IMR-90 (cell line): ENCODE measurements around the gene JAKMIP3. TPM values are rescaled to one million over a fixed set of nuclear protein-coding genes. Genes with fewer than 3 reads are reported as not detected.

ENCODE experiments used
- ATAC-seq: fragments of 200-7000 bp; cut with Tn5 transposase; 2 replicates; pipeline ENCODE4 v1.9.1; 2020; ENCODE audit warnings: low read depth, mild to moderate bottlenecking, moderate library complexity
- BruUV-seq: library from RNA; stranded (reverse); fragments of 400-500 nt; replicated peaks from 2 replicates; lab custom pipeline; 2021; lab: Mats Ljungman, UMichigan
- CTCF ChIA-PET: fragments of 300-600 bp; formaldehyde crosslinking; extraction: SDS; loops from one replicate; lab custom pipeline; 2021; ENCODE audit warnings: antibody characterized with exemption; lab: Yijun Ruan, JAX
- POLR2A ChIA-PET: fragments of 300-600 bp; sonication (Branson Sonifier 250); formaldehyde crosslinking; loops from one replicate; lab custom pipeline; 2022; ENCODE audit warnings: antibody characterized with exemption; ENCODE audit not compliant: unreplicated experiment; lab: Charles Lee
- DNase-seq: peaks from one replicate; pipeline ENCODE4 v3.0.0; 2013
- H2AFZ ChIP-seq: replicated peaks from 2 replicates; pipeline ENCODE3; 2013; ENCODE audit warnings: low read length, mild to moderate bottlenecking; ENCODE audit not compliant: poor library complexity
- H2AK5ac ChIP-seq: 2 replicates; pipeline ENCODE4 v1.6.1; 2013; ENCODE audit warnings: low read depth, low read length, inconsistent platforms
- H2AK9ac ChIP-seq: replicated peaks from 2 replicates; pipeline ENCODE3; 2013; ENCODE audit warnings: mild to moderate bottlenecking, low read depth, low read length, moderate library complexity; ENCODE audit not compliant: poor library complexity
- H2BK120ac ChIP-seq: 2 replicates; pipeline ENCODE4 v1.6.1; 2013; ENCODE audit warnings: low read depth, low read length, inconsistent platforms
- H2BK15ac ChIP-seq: 3 replicates; pipeline ENCODE4 v1.6.1; 2013; ENCODE audit warnings: low read depth, low read length, inconsistent platforms
- H2BK20ac ChIP-seq: 2 replicates; pipeline ENCODE4 v1.6.1; 2013; ENCODE audit warnings: low read depth, mild to moderate bottlenecking, inconsistent platforms, low read length, moderate library complexity
- H2BK5ac ChIP-seq: 2 replicates; pipeline ENCODE4 v1.6.1; 2013; ENCODE audit warnings: mild to moderate bottlenecking, low read depth, low read length, inconsistent platforms; ENCODE audit not compliant: poor library complexity, severe bottlenecking
- H3K14ac ChIP-seq: replicated peaks from 2 replicates; pipeline ENCODE4 v1.6.1; 2013; ENCODE audit warnings: low read depth, low read length, inconsistent platforms
- H3K18ac ChIP-seq: 2 replicates; pipeline ENCODE4 v1.6.1; 2013; ENCODE audit warnings: low read depth, low read length, control low read depth
- H3K23ac ChIP-seq: 2 replicates; pipeline ENCODE4 v1.6.1; 2013; ENCODE audit warnings: low read depth, low read length, inconsistent platforms
- H3K27ac ChIP-seq: 2 replicates; pipeline ENCODE4 v1.5.1; 2013; ENCODE audit warnings: mild to moderate bottlenecking, control low read depth, low read length; ENCODE audit not compliant: insufficient read depth
- H3K27me3 ChIP-seq: 2 replicates; pipeline ENCODE4 v1.6.1; 2013; ENCODE audit warnings: low read length; ENCODE audit not compliant: control insufficient read depth, insufficient read depth
- H3K36me3 ChIP-seq: 2 replicates; pipeline ENCODE4 v1.6.1; 2013; ENCODE audit warnings: low read length, mixed read lengths; ENCODE audit not compliant: control insufficient read depth, insufficient read depth
- H3K4ac ChIP-seq: 2 replicates; pipeline ENCODE4 v1.6.1; 2013; ENCODE audit warnings: low read depth, low read length, inconsistent platforms
- H3K4me1 ChIP-seq: 2 replicates; pipeline ENCODE4 v1.6.1; 2013; ENCODE audit warnings: low read length, mixed read lengths; ENCODE audit not compliant: control insufficient read depth, insufficient read depth
- H3K4me2 ChIP-seq: 2 replicates; pipeline ENCODE4 v1.6.1; 2013; ENCODE audit warnings: low read depth, mild to moderate bottlenecking, control low read depth, low read length, moderate library complexity
- H3K4me3 ChIP-seq: 2 replicates; pipeline ENCODE4 v1.5.1; 2013; ENCODE audit warnings: low read depth, mild to moderate bottlenecking, control low read depth, low read length, moderate library complexity; ENCODE audit not compliant: insufficient read depth
- H3K56ac ChIP-seq: 2 replicates; pipeline ENCODE4 v1.6.1; 2013; ENCODE audit warnings: low read length, inconsistent platforms; ENCODE audit not compliant: insufficient read depth; ENCODE audit errors: extremely low read depth
- H3K79me1 ChIP-seq, 2 experiments: 2 replicates each; pipeline ENCODE4 v1.6.1; 2013; ENCODE audit warnings: low read length in 2 of 2, inconsistent platforms in 1 of 2, low read depth in 1 of 2
- H3K9ac ChIP-seq: 2 replicates; pipeline ENCODE4 v1.6.1; 2013; ENCODE audit warnings: low read depth, low read length, control low read depth
- H3K9me1 ChIP-seq: 2 replicates; pipeline ENCODE4 v1.6.1; 2013; ENCODE audit warnings: low read length, inconsistent platforms; ENCODE audit not compliant: insufficient read depth
- H3K9me3 ChIP-seq: 2 replicates; pipeline ENCODE4 v1.6.1; 2013; ENCODE audit warnings: low read length; ENCODE audit not compliant: control insufficient read depth, insufficient read depth
- H4K20me1 ChIP-seq: 2 replicates; pipeline ENCODE4 v1.6.1; 2013; ENCODE audit warnings: low read length, inconsistent platforms; ENCODE audit not compliant: insufficient read depth
- H4K5ac ChIP-seq: 2 replicates; pipeline ENCODE4 v1.6.1; 2013; ENCODE audit warnings: mild to moderate bottlenecking, low read depth, low read length, control low read depth
- H4K8ac ChIP-seq, 2 experiments: 2 replicates each; pipeline ENCODE4 v1.6.1; 2013; ENCODE audit warnings: low read depth in 2 of 2, low read length in 2 of 2, control low read depth in 1 of 2, inconsistent platforms in 1 of 2
- H4K91ac ChIP-seq: 2 replicates; pipeline ENCODE4 v1.6.1; 2013; ENCODE audit warnings: low read depth, low read length, inconsistent platforms; ENCODE audit not compliant: insufficient read depth
- CHD1 ChIP-seq: IDR thresholded peaks from 2 replicates; pipeline ENCODE4 v1.6.1; 2012; ENCODE audit warnings: low read depth, low read length, improper control_type of control experiment
- FOS ChIP-seq: fragments of 150-350 bp; IDR thresholded peaks from 2 replicates; pipeline ENCODE4 v1.6.1; 2016; ENCODE audit warnings: low read depth, low read length
- MAFK ChIP-seq: IDR thresholded peaks from 2 replicates; pipeline ENCODE4 v1.6.1; 2012; ENCODE audit warnings: low read depth, low read length, improper control_type of control experiment
- MXI1 ChIP-seq: IDR thresholded peaks from 2 replicates; pipeline ENCODE4 v1.6.1; 2012; ENCODE audit warnings: low read depth, mild to moderate bottlenecking, low read length, moderate library complexity, borderline replicate concordance
- POLR2A ChIP-seq: IDR thresholded peaks from 2 replicates; pipeline ENCODE4 v1.6.1; 2012; ENCODE audit warnings: mild to moderate bottlenecking, low read depth, low read length
- RCOR1 ChIP-seq: IDR thresholded peaks from 2 replicates; pipeline ENCODE4 v1.6.1; 2012; ENCODE audit warnings: mild to moderate bottlenecking, low read length, improper control_type of control experiment; ENCODE audit not compliant: insufficient replicate concordance
- SMC3 ChIP-seq: fragments of 150-350 bp; IDR thresholded peaks from 2 replicates; pipeline ENCODE4 v1.6.1; 2016; ENCODE audit warnings: low read depth, mild to moderate bottlenecking, antibody characterized with exemption, low read length, moderate library complexity
- WGBS, 2 experiments: methylation state at CpG; one replicate each; pipeline versions ENCODE4 v1.1.5 to v1.1.7; 2013; ENCODE audit warnings: missing lambda C conversion rate in 2 of 2; ENCODE audit not compliant: insufficient read length in 1 of 2; ENCODE audit errors: extremely low coverage in 2 of 2; 5-methylcytosine and 5-hydroxymethylcytosine counted together
- dilution Hi-C: fragments of 300-500 bp; cut with HindIII; formaldehyde crosslinking; loops from one replicate; pipeline ENCODE4 v1.14.3; 2018; ENCODE audit warnings: low sequenced_read_pairs; ENCODE audit not compliant: unreplicated experiment
- in situ Hi-C: fragments of 300-500 bp; cut with MboI; formaldehyde crosslinking; loops from 3 replicates; pipeline ENCODE4 v1.14.3; 2019; ENCODE audit warnings: low sequenced_read_pairs, inconsistent platforms, mixed read lengths
- intact Hi-C: fragments of 100-400 bp; cut with micrococcal nuclease; formaldehyde crosslinking; loops from 2 replicates; pipeline ENCODE4 v1.10.0; 2022
- polyA plus RNA-seq, 3 experiments: library from polyadenylated mRNA; depleted of rRNA; stranded (reverse); fragments of >200 nt; gene quantifications; 2 replicates each; pipeline ENCODE4 v1.2.3, GENCODE V29; 2012; ENCODE audit warnings: low replicate concordance in 1 of 3
- total RNA-seq: library from RNA; depleted of rRNA; stranded (reverse); fragments of >200 nt; gene quantifications from 2 replicates; pipeline ENCODE4 v1.2.3, GENCODE V29; 2012
- TF ChIP-seq, protein P1 (sequence below): fragments of 150-350 bp; IDR thresholded peaks from 2 replicates; pipeline ENCODE4 v1.6.1; 2017; ENCODE audit warnings: mild to moderate bottlenecking, antibody characterized with exemption, low read length, low read depth

Gene JAKMIP3
- total and polyA plus RNA-seq, 2 of the 4 experiments (the other 2 are of a cell fraction), result under 0.01 to 0.22 TPM

DNA sequence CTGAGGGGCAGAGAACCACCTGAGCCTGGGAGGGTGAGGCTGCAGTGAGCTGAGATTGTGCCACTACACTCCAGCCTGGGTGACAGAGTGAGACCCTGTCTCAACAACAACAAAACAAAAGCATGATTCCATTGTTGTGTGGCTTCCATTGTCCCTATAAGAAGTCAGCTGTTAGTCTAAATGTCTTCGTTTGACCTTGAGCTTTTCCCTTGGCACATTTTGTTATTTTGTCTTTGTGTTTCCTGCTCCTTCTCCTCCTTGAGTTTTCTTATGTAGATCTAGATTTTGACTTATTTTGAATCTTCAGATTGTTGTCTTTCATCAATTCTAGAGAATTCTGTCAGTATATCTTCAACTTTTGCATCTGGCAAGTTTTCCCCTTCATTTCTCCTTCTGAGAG is 13.6 kb upstream of the JAKMIP3 start:
- no peak overlapping the region for H3K4me2 ChIP-seq
- no peak overlapping the region for H3K9ac ChIP-seq
- TF ChIP-seq, protein P1, sequence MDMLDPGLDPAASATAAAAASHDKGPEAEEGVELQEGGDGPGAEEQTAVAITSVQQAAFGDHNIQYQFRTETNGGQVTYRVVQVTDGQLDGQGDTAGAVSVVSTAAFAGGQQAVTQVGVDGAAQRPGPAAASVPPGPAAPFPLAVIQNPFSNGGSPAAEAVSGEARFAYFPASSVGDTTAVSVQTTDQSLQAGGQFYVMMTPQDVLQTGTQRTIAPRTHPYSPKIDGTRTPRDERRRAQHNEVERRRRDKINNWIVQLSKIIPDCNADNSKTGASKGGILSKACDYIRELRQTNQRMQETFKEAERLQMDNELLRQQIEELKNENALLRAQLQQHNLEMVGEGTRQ, result no peak
- TF ChIP-seq RCOR1, result no peak
- TF ChIP-seq CHD1, result no peak
- TF ChIP-seq MXI1, result no peak
- TF ChIP-seq POLR2A, result no peak
- TF ChIP-seq FOS, result no peak
- TF ChIP-seq MAFK, result no peak
- no peak for TF ChIP-seq SMC3
- H3K27ac ChIP-seq, result no peak overlapping the region
- H3K56ac ChIP-seq, result no peak overlapping the region
- no peak overlapping the region for H2BK15ac ChIP-seq
- no peak overlapping the region for H2BK5ac ChIP-seq
- no peaks in the 10 kb centered on the region for H3K36me3 ChIP-seq
- no peaks in the 10 kb centered on the region for H3K79me1 ChIP-seq
- no peaks in the 10 kb centered on the region for H4K20me1 ChIP-seq
- no peak overlapping the region for H3K23ac ChIP-seq
- dilution Hi-C loops (no loop called here), in situ Hi-C loops (no loop called here), intact Hi-C loops (no loop called here)
- ATAC-seq, result no peak
- no TSS peak for BruUV-seq
- ChIA-PET CTCF (interaction anchor here (0.7 kb wide), 1 partner anchor 14 kb away, joined by 3 read pairs; no protein-coding TSS in a partner anchor), POLR2A (no interaction called here)
- no peak overlapping the region for H3K18ac ChIP-seq
- no peak overlapping the region for H4K5ac ChIP-seq
- DNase-seq, result no peak
- no peak overlapping the region for H4K91ac ChIP-seq
- no peak overlapping the region for H2AK9ac ChIP-seq
- H3K27me3 ChIP-seq, result peaks cover 2% of the 10 kb centered on the region; the same call in 1 of the 2 replicates
- no peak overlapping the region for H2AK5ac ChIP-seq
- no CpG with 5 or more reads among the region's 1 CpG for WGBS, 2 experiments
- no peaks in the 10 kb centered on the region for H3K4me1 ChIP-seq
- H4K8ac ChIP-seq, result no peak overlapping the region
- H2AFZ ChIP-seq, result no peak overlapping the region
- H3K14ac ChIP-seq, result no peak overlapping the region
- no peak overlapping the region for H2BK120ac ChIP-seq
- no peaks in the 10 kb centered on the region for H3K9me1 ChIP-seq
- H3K4me3 ChIP-seq, result no peak overlapping the region
- no peak overlapping the region for H3K4ac ChIP-seq
- peaks cover 14% of the 10 kb centered on the region for H3K9me3 ChIP-seq
- H2BK20ac ChIP-seq, result no peak overlapping the region
